H4 (cell line): Measurements from ENCODE around the gene OAT. TPM values are rescaled to one million over a fixed set of nuclear protein-coding genes. Genes with fewer than 3 reads are reported as not detected.
"Not testable (repeated sequence)": the region's sequence is repeated elsewhere in the genome, so short reads cannot be mapped to it uniquely, and the experiment has no call there.

Experiments
- DNase-seq: peaks from one replicate; pipeline ENCODE4 v3.0.0-alpha.2; 2015; ENCODE audit warnings: low spot score
- total RNA-seq: library from RNA; depleted of rRNA; stranded (reverse); fragments of >200 nt; shearing (Covaris generic); gene quantifications from 2 replicates; pipeline ENCODE4 v1.2.3, GENCODE V29; 2014

Gene OAT
- total RNA-seq, 1 experiment from 2014 or later: 200 TPM

- DNase-seq: no peak
Measured at GRCh38 chr10:124378881-124379471, 39.7 kb downstream of the OAT start.

DNA sequence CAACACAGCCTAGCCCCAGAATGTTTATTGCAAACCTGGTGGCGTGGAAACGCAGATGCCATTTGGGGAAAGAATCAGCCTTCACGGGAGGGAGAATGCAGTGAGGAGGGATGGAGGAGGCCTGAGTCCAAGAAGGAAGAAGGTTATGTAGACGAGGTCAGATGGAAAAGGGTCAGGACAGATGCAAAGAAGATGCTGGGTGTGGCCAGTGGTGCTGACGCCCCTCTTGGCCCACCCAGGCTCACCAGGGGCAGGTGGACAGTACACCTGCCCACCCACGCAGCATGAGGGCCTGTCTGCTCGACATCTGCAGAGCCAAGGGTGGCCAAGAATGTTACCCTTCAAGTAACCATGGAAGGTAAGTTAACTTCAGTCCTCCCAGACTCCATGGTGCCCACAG lies 40.5 kb downstream of the OAT start:
- no peak for DNase-seq

DNA sequence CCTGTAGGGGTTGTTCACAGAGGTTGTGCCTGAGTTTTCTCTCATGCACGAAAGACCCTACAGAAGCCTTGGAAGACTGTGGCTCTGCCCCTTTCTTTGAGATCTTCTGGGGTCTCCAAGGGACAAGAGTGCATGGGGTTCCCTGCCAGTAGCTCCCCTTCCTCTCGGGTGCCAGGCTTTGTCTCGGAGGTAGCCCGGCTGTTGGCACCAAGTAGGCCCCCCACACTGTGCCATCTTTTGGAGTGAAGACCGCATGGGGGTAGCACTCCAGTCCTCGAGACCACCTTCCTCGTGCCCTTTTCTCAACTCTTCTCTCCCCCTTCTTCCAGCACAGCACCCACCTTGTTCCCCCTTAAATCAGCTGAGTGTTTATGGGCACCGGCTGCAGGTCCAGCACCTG lies 41.6 kb downstream of the OAT start:
- no peak for DNase-seq

GRCh38 chr10:124376411-124376810 lies 42.3 kb downstream of the OAT start:
- DNase-seq: no peak

DNA sequence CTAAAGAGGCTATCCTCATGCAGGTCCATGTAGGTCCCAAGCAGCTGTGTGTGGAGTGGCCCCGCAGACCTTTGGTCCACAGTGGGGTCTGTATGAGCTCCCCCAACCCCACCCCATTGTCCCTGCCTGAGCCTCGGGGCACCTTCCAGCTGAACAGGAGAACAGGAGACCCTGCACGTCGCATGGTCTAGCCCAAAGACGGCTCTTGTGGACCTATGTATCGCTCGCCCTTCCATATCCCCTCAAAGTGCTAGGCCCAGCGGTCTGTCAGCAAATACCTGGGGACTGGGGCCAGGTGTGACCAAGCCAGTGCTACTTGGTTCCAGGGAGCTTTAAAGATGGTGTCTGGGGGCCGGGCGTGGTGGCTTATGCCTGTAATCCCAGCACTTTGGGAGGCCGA lies 43.0 kb downstream of the OAT start:
- no peak for DNase-seq

- DNase-seq: no peak
Measured at GRCh38 chr10:124375353-124375614, 43.4 kb downstream of the OAT start.

- no peak for DNase-seq
Measured at GRCh38 chr10:124374535-124375352, 44.0 kb downstream of the OAT start.

- no peak for DNase-seq
Measured at GRCh38 chr10:124372899-124373298, 45.8 kb downstream of the OAT start.

DNA sequence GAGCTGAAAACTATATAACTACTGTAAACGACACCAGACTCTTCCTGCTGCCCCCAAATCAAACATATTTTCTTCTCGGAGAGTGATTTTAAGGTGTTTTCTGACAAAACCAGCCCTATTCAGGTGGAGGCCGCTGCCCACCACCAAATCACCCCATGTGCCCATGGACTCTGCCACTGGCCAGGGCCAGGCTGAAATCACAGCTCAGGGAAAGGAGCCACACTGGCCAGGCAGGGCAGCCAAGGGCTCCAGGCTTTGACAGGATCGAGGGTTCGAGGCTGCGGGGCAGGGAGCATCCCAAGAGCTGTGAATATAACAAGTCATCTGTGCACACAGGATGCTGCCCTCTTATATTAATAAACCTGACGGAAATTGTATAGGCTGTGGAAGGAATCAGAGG lies 48.3 kb downstream of the OAT start:
- DNase-seq: no peak

DNA sequence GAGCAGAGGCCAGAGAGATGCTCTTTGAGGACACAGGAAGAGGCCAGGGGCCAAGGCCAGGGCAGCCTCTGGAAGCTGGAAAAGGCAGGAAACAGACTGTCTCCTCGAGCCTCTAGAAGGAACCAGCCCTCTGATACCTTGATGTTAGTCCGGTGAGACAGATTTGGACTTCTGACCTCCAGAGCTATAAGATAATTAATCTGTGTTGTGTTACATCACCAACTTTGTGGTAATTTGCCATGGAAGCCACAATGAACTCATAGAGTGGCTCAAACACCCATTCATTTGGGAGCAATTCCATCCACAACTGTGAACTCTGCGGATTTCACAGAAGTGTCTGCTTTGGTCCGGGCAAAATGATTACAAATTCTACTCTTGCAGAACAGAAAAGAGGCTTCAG lies 48.7 kb downstream of the OAT start:
- no peak for DNase-seq

GRCh38 chr10:124369533-124369932 lies 49.2 kb downstream of the OAT start:
- DNase-seq: not testable (repeated sequence)

DNA sequence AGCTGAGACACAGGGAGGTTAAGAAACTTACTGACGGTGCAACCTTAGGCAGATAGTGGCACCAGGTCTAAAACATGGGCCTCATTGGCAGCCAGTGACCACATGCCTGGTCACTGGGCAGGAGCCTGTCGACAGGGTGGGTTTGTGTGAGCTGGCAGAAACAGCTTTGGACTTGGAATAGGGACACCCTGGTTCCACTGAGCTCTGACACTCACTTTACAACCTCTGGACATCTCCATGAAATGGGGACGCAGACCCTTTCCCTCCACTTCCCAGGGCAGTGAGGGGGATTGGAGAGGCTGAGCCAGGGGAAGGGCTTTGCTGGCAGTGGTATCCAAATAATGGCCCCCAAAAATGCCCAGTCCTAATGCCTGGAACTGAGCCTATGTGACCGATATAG lies 49.7 kb downstream of the OAT start:
- DNase-seq: no peak

GRCh38 chr10:124367936-124368335 lies 50.8 kb downstream of the OAT start:
- no peak for DNase-seq

DNA sequence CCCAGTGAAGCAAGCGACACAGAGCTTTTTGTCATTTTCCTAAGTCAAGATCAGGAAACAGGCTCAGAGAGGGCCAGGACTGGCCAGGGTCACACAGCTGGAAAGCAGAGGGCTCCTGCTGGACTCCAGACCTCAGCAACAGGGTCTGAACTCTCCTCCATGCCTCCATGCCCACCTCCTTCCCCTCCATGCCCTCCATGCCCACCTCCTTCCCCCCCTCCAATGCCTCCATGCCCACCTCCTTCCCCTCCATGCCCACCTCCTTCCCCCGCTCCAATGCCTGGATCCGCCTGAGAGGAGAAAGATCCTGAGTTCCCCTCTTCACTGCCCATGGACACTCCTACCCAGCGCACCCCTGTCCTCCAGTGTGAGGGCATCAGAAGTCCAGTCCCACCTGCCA lies 51.3 kb downstream of the OAT start:
- no peak for DNase-seq

- no peak for DNase-seq
Measured at GRCh38 chr10:124366825-124367224, 51.9 kb downstream of the OAT start.

DNA sequence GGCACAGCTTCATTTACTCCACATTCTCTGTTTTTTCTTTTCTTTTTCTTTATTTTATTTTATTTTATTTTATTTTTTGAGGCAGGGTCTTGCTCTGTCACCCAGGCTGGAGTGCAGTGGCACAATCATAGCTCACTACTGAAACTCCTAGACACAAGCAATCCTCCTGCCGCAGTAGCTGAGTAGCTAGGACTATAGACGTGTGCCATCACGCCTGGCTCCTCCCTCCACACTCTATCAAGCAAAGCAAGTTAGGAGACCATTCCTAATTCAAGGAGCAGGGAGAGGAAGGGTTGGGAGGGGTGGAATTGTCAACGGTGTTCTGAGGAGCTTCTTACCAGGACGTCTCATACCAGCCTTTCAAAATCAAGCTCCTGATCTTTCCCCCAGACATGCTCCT lies 52.4 kb downstream of the OAT start:
- no peak for DNase-seq

DNA sequence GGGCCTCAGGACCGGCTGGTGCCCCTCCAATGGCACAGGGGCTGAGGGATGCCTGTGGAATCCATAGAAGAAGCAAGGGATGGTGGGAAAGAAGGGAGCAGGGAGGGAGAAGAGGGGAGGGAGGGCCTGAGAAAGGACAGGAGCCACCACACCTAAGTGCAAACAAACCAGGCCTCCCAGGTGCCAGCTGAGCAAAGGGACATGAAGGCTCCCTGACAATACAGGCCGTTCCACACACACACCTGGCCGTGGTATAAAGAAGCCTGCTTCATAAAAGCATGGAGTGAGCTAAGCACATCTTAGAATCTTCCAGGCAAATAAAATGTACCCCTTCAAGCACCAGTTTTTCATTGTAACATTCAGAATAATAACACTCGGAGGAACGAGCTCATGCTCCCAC lies 54.0 kb downstream of the OAT start:
- DNase-seq: no peak

- no peak for DNase-seq
Measured at GRCh38 chr10:124362568-124362967, 56.2 kb downstream of the OAT start.

DNA sequence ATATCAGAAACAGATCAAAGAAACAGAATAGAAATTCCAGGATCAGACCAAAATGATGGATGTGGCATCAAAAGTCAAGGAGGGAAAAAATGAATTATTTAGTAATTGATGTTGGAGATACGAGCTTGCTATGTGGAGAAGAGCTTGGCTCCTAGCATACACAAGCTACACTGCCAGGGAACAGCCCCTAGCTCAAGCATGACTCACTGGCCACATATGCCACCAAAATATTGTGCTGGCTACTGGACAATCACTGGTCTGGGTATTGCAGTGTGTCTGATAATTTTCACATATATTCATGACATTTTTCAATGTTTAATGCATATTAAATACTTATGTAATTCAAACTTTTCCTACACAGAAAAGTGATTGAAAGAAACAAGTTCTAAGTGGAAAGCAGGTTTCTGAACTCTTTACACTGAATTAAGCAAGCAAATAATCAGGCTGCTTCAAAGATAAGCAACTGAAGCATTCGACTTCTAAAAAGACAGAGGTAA lies 59.3 kb downstream of the OAT start:
- no peak for DNase-seq

DNA sequence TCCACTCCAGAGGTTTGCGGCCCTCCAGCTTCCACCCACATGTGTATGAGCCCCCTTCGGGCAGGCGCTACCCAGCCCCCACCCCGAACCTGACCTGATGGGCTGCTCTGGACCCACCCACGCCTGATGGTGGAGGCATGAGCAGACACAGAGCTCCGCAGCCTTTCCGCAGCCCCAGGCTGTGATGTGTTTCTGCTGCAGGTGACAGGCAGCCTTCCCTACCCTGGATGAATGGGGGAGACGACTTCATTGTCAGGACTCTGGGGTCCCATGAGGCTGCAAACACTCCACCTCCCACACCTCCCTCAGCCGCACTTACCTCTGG lies 61.2 kb downstream of the OAT start:
- DNase-seq: no peak

GRCh38 chr10:124356701-124357560 lies 61.8 kb downstream of the OAT start:
- DNase-seq: no peak

GRCh38 chr10:124354411-124355382 lies 64.0 kb downstream of the OAT start:
- DNase-seq: peak; percentile 56
